Kidney epithelial cell (primary cell): ENCODE data around the gene RPL38. TPM values are rescaled to one million over a fixed set of nuclear protein-coding genes. Genes with fewer than 3 reads are reported as not detected.
A peak's percentile ranks its signal among the peaks of the same experiment; 100 is the strongest.

ENCODE experiments used
- DNase-seq: peaks from one replicate; pipeline ENCODE4 v3.0.0-alpha.2; 2010; ENCODE audit warnings: low read depth
- H3K27me3 ChIP-seq: 2 replicates; pipeline ENCODE4 v1.6.0; 2011; ENCODE audit warnings: low read length; ENCODE audit not compliant: control insufficient read depth, insufficient read depth
- H3K36me3 ChIP-seq: 2 replicates; pipeline ENCODE4 v1.5.1; 2011; ENCODE audit warnings: low read length; ENCODE audit not compliant: control insufficient read depth, insufficient read depth
- H3K4me3 ChIP-seq: 2 replicates; pipeline ENCODE4 v1.5.1; 2011; ENCODE audit warnings: low read depth, mild to moderate bottlenecking, control low read depth, low read length
- total RNA-seq: library from RNA; depleted of rRNA; stranded (reverse); fragments of >200 nt; gene quantifications from 2 replicates; pipeline ENCODE4 v1.2.3, GENCODE V29; 2015
- TF ChIP-seq, protein P1 (sequence below): IDR thresholded peaks from 2 replicates; pipeline ENCODE4 v1.5.1; 2011; ENCODE audit warnings: mild to moderate bottlenecking, moderate library complexity, low read length, control low read depth, inconsistent platforms; ENCODE audit not compliant: insufficient read depth, poor library complexity, severe bottlenecking

RPL38 gene
- total RNA-seq, 1 donor from 2014 or later = 487 TPM

GRCh38 chr17:74212913-74213791, 9.7 kb downstream of the RPL38 start, which contains the start of gene TTYH2:
TTYH2 (plus strand) TSS chr17:74213571; CDS start chr17:74213588, 17 bp downstream.
- H3K36me3 ChIP-seq = no peaks in the 10 kb centered on the region
- peaks cover 39% of the 10 kb centered on the region for H3K27me3 ChIP-seq
- TF ChIP-seq, protein P1, sequence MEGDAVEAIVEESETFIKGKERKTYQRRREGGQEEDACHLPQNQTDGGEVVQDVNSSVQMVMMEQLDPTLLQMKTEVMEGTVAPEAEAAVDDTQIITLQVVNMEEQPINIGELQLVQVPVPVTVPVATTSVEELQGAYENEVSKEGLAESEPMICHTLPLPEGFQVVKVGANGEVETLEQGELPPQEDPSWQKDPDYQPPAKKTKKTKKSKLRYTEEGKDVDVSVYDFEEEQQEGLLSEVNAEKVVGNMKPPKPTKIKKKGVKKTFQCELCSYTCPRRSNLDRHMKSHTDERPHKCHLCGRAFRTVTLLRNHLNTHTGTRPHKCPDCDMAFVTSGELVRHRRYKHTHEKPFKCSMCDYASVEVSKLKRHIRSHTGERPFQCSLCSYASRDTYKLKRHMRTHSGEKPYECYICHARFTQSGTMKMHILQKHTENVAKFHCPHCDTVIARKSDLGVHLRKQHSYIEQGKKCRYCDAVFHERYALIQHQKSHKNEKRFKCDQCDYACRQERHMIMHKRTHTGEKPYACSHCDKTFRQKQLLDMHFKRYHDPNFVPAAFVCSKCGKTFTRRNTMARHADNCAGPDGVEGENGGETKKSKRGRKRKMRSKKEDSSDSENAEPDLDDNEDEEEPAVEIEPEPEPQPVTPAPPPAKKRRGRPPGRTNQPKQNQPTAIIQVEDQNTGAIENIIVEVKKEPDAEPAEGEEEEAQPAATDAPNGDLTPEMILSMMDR = no peak
- H3K4me3 ChIP-seq = peak within 1 kb of the TSS; percentile 46
- no peak for DNase-seq

DNA sequence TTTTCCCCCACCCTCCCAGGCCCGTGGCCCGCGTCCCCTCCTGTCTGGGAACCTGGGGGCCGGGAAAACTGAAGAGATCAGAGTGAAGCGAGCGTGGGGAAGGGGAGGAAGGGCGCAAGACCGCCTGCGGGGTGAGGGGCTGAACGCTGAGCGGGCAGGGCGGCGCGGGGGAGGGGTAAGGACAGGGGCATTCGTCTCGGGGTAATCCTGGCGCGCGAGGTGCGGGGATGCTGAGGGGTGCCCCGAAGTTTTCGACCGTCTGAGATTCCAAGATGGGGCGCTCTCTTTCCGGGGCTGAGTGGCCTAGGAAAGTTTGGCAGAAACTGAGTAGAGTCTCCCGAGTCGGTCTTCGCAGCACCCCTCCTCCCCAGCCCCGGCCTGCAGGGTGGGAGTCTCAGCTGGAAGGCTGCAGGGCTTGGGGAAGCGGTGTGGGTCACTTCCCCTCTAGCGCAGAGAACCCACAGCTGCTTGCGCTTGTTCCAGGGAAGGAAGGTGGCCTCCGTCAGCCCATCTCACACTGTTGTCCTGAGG, 10.4 kb downstream of the RPL38 start:
- TF ChIP-seq, protein P1 = no peak
- Histone ChIP-seq H3K4me3 (peak overlapping the region; percentile 36), H3K27me3 (peaks cover 39% of the 10 kb centered on the region), H3K36me3 (no peaks in the 10 kb centered on the region)
- no peak for DNase-seq

DNA sequence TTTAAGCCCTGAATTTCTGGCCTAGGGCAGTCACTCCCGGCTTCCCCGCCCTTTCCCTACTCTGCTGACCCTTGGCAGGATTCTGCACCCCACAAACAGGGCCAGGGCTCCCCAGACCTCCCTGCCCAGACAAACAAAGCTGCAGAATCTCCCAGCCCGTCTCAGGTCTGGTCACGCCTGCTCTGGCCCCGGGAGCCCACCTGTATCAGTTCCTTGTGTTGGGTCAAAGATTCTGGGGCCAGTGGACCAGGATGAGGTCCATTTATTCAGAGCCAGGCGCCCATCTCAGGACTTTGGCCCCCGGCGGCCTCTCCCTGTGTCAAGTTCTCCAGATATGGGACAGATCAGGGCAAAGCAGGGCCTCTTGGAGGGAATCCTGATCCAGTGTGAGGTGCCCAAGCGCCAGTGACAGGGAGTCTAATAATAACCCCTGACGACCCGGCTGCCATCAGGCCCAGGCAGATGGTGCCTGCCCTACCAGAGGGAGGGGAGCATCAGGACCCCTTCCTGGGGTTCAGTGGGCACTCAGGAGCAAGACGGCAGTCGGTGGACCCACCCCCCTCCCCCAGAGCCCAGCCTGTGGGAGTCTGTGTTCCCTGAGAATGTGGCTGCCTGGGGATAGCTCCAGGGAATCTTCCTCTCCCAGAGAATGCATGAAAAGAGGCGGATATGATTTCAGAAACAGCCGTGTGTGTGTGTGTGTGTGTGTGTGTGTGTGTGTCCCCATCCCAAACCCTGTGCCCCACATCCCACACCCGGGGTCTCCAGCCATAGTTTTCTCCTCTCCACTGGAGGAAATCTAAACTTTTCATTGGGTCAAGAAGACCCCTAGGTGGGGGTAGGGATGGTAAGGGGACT, 11.2 kb downstream of the RPL38 start:
- H3K4me3 ChIP-seq = no peak overlapping the region

GRCh38 chr17:74215342-74215727, 11.9 kb downstream of the RPL38 start:
- Histone ChIP-seq H3K4me3 (no peak overlapping the region), H3K27me3 (peaks cover 39% of the 10 kb centered on the region), H3K36me3 (no peaks in the 10 kb centered on the region)
- TF ChIP-seq, protein P1 = no peak
- no peak for DNase-seq

More for the DNA sequence above, 11.2 kb downstream of the RPL38 start:
- TF ChIP-seq, protein P1 = no peak
- Histone ChIP-seq H3K27me3 (peaks cover 39% of the 10 kb centered on the region), H3K36me3 (no peaks in the 10 kb centered on the region)
- DNase-seq = no peak

DNA sequence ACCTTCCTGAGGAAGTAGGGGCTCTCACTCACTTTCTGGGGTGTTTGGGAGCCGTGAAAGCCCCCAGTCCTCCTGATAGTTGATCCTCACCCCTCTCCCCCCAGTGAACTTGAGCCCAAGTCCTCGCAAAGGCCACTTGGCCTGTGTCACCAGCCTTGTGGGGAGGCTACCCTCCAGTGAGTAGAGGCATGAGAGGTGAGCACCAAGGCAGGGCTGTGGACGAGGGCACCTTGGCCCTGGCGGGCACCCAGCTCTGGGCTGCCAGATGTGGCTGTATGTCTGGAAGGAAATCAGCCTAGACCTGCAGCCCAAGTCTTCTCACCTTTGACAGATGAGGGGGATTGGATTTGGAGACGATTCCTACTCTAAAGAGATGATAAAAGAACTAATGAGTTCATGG, 13.0 kb downstream of the RPL38 start:
- H3K36me3 ChIP-seq = no peaks in the 10 kb centered on the region
- no peak for DNase-seq
- H3K4me3 ChIP-seq = no peak overlapping the region
- peaks cover 39% of the 10 kb centered on the region for H3K27me3 ChIP-seq
- TF ChIP-seq, protein P1 = no peak
